Ureter (tissue), 1 donor: ENCODE data around the gene TMEM167B. TPM values are rescaled to one million over a fixed set of nuclear protein-coding genes. Genes with fewer than 3 reads are reported as not detected.

ENCODE experiments used
- DNase-seq: peaks from one replicate; pipeline ENCODE4 v3.0.0-alpha.2; 2020; ENCODE audit warnings: low spot score
- total RNA-seq: library from RNA; stranded (reverse); gene quantifications from one replicate; pipeline ENCODE4 v1.2.4, GENCODE V29; 2023
- donor health status: DM: yes; HTN: yes; CAD: no.

TMEM167B gene
- 55.1 TPM for total RNA-seq

DNA sequence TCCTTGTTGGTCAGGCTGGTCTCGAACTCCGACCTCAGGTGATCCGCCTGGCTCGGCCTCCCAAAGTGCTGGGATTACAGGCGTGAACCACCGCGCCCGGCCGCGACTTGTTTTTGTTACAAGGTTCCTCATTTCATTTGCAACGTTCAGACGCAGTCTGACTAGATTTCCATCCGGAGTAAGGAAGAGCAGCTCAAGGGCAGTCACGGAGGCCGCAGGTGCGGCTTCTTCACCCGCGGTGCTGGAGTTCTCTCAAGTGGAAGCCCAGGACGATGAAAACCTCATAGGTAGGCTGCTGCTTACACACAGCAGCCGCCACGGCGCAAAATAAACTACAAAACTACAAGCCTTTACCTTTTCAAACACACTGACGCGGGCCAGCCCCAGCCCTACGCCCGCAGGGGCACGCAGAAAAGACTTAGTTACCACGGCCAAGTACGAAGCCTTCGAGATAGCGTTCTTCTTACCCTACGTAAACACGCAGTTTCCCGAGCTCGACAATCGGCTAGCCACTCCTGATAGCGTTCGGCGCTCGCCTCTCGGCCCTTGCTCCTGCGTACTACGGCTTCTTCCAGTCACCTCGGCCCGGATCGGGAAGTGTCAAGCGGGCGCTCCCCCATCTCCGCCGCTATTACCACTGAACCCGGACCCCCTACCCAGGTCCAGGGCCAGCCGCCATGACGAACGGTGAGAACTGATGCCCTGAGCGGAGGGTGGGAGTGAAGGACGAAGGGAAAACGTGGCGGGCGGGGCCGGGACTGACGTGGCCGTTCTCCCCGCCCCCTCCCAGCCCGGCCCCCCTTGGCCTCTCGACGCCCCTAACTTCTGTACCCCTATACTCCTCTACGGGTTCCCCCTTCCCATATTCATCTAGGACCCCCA, at the start of gene TMEM167B:
Gene TMEM167B, plus strand, starts transcription at position 569 of the 882 bp plus-strand sequence. Its CDS starts 109 bp downstream, at position 678.
- DNase-seq, result peak; percentile 92

DNA sequence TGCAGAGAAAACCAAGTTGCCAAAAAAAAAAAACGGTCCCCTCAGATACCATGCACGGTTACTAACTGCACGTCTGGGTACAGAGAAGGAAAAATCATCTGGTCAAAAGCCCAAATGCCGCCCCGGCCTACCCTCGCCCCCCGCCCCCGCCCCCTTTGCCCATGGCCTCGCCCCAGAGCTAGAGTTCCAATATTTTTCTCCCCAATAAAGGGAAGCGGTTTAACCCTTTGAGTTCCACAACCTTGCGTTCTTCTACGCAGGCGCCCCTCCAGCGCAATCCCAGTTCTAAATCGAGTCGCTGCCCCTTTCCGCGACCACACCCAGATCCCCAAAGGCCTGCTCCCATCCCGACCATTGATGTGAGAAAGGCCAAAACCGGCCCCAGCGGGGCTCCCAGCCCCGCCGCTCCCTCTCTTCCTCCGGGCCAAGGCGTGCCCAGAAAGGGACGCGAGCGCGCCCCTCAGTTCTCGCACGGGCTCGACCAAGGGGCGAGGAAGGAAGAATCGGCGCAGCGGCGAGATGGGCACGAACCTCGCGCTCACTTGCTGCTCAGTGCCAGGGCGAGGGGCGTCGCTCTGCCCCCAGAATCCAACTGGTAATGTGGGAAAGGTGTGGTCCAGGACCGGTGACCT, 49.5 kb upstream of the TMEM167B start:
- no peak for DNase-seq

DNA sequence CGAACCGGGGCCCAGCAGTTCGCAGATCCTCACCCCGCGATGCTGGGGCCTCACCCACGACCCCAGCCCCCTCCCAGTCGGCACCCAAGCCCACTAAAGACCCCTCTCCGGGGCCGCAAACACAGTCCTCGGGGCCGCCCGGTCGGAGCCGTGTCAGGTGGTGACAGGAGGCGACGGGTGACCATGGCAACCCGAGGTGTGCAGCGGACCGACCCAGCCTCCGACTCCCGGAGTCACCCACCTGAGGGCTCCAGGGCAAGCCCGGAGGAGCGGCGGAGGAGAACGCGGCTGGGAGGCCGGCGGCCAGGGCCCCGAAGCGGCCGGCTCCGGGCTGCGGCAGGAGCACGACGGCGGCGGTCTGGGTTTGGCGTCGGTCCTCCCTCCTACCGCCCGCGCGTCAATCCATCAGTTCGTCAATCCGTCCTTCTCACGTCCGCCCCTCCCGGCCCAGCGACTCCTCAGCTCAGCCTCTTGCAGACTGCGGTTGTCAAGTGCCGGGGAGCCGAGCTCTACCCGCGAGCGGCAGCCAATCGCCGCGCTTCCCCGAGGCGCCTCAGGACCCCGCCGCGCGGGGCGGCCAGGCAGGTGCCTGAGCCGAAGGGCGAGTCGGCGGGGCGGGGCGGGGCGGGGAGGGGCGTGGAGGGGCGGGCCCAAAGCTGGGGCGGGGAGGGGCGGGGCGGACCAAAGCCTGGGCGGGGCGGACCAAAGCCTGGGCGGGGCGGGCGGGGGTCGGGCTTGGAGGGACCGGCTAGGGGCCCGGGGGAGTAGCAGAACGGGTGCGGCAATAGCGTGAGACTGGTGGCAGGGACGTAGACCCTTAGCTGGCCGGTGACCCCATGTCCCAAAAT, 48.7 kb upstream of the TMEM167B start, which contains the start of gene WDR47:
Gene WDR47, minus strand, starts transcription at position 482 of the 848 bp plus-strand sequence. CDS start 18,590 bp downstream, outside the sequence.
- DNase-seq, result peak; percentile 94

DNA sequence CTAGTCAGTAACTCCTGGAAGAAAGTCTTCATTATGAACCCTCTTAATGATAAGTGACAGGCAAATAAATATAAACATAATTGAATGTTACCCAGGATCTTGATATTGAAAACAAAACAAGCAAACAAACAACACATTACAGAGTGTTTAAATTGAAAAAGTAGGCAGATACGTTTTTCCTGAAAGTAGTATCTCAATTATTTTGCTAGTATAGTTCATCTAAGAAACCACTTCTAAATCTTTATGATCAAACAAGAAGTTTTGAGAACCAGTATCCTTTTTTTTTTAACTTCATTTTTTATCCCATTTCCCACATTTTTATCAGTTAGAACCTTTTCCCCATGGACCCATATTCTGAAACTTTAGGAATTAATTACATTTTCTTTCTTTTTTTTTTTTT, 45.0 kb upstream of the TMEM167B start:
- DNase-seq, result no peak

DNA sequence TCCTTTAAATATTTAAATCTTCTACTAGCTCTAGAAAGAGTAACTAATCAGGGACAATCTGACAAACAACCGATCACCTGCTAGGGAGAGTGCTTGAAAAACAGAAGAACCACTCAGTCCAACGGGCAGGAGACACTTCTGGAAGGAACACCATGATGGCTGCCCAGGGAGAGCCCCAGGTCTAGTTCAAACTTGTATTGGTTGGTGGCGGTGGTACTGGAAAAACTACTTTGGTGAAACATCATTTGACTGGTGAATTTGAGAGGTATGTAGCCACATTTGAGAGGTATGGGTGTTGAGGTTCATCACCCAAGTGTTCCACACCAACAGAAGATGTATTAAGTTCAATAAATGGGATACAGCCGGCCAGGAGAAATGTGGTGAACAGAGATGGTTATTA, 43.9 kb upstream of the TMEM167B start:
- no peak for DNase-seq

DNA sequence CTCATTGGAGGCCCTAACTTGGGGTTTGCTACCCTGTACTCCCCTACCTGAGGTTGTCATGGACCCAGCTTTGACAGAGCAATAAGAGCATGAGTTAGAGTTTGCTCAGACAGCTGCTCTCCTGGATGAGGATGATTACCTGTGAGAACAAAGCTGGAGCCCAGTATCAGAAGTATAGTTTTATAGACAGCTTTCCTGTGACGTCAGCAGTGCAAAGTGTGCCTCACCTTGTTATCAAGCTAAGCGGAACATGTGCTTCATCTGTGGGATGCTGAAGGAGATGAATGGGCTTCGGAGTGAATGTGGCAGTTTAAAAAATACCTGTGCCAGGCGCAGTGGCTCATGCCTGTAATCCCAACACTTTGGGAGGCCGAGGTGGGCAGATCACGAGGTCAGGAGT, 43.2 kb upstream of the TMEM167B start:
- DNase-seq, result no peak

DNA sequence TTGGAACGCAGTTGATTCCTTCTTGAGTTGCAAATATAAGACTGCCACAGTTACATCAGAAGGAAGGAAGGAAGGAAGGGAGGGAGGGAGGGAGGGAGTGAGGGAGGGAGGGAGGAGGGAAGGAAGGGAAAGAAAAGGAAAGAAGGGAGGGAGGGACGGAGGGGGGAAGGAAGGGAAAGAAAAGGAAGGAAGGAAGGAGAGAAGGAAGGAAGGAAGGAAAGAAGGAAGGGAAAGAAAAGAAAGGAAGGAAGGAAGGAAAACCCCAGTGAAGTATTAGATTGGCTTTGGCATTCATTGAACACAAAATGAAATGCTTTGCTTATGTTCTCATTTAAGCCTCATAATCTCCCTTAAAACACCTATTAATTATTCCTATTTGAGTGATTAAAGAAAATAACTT, 42.2 kb upstream of the TMEM167B start:
- DNase-seq, result no peak

DNA sequence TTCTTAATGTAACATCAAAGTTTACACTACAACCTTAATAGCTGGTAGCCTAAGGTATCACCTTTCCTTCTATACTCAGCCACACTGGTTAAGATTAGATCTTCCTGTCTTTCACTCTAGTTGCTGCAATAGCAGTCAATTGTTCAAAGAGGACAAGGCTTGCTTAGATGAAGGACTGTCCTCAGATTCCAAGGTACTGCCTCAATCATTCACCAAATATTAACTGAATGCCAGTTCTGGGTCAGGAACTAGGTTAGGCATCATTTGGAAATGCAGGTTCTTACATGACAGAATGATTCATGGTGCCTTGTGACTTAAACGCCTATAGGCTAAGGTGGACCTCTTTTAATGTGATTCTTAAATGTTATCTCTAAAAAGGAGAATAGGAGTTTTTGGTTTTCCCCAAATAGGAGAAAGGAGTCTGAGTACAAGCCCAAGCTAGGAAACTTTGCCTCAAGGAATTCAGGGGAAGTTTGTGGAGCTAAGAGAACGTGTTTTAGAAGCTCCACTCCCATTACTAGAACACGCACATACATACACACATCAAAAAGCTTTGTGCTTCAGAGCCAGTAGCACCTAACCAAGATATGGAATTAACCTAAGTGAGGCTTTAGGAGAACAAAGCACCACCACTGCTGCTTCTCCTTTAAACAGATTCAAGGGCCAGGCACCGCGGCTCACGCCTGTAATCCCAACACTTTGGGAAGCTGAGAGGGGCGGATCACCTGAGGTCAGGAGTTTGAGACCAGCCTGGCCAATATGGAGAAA, 40.2 kb upstream of the TMEM167B start:
- no peak for DNase-seq

DNA sequence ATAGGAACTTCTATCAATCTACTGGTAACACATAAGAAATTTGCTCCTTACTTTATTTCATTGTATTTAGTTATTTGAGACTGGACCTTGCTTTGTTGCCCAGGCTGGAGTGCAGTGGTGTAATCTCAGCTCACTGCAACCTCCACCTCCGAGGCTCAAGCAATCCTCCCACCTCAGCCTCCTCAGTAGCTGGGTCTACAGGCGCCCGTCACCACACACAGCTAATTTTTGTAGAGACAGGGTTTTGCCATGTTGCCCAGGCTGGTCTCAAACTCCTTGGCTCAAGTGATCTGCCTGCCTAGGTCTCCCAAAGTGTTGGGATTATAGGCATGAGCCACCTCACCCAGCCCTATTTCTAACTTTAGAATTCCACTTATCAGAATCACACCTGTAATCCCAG, 38.4 kb upstream of the TMEM167B start:
- DNase-seq, result peak; percentile 5

DNA sequence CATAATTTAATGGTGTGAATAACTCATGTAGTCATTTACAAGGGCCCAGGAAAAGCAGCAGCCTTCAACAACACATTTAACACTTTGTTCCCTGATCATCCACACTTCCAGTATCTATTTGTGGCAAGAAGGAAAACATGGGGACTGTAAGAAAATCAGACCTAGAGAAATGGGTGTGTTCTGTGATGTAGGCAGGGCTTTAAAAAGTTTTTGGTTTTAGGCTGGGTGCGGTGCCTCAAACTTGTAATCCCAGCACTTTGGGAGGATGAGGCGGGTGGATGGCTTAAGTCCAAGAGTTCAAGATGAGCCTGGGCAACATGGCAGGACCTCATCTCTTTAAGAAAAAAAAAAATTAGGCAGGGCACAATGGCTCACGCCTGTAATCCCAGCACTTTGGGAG, 34.5 kb upstream of the TMEM167B start:
- DNase-seq, result no peak

DNA sequence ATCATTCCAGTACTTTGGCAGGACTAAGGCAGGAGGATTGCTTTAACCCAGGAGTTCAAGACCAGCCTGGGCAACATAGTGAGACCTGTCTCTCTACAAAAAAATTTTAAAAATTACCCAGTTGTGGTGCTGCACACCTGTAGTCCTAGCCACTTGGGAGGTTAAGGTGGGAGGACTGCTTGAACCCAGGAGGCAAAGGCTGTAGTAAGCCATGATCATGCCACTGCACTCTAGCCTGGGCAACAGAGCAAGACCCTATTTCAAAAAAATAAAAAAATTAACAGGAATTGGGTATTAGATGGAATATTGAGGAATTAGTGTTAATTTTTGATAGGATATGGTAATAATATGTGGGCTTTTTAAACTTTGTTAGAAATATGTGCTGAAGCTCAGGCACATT, 31.5 kb upstream of the TMEM167B start:
- DNase-seq, result no peak

DNA sequence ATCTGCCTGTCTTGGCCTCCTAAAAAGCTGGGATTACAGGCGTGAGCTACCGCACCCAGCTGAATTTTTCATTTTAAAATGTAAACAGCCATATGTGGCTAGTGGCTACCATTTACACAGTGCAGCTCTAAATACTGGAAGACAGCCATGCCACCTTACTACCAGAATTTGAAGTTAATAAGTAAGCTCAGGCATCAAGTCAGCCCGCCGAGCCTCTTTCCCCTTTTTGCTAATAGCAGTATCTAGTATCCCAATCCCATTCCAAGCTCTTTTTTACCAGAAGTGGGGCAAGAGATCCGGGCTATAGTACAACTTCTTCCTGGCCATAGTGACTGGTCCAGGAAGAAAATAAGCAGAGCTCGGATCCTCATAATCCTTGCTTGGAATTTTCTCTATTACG, 29.9 kb upstream of the TMEM167B start:
- DNase-seq, result no peak

DNA sequence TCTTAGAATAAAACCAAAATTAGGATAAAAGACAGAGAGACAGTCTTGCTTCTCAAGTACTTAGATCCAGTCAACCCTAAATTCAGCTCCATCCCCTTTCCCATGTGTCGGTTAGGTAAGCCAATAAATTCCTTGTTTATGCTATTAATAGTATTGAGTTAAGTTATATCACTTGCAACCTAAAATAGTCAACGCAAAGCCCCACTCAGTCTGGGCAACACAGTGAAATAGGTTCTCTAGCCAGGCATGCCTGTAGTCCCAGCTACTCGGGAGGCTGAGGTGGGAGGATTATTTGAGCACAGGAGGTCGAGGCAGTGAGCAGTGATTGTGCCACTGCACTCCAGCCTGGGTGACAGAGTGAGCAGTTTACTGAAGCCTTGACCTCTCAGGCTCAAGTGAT, 29.4 kb upstream of the TMEM167B start:
- DNase-seq, result no peak

DNA sequence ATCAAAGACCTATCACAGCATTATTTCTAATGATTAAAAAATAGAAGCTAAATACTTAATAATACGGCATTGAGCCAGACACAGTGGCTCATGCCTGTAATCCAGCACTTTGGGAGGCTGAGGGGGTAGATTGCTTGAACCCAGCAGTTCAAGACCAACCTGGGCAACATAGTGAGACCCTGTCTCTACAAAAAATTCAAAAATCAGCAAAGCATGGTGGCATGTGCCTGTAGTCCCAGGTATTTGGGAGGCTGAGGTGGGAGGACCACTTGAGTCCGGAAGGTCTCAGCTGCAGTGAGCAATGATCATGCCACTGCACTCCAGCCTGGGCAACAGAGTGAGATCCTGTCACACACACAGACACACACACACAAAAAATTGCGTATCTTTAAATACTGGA, 25.4 kb upstream of the TMEM167B start:
- DNase-seq, result no peak

DNA sequence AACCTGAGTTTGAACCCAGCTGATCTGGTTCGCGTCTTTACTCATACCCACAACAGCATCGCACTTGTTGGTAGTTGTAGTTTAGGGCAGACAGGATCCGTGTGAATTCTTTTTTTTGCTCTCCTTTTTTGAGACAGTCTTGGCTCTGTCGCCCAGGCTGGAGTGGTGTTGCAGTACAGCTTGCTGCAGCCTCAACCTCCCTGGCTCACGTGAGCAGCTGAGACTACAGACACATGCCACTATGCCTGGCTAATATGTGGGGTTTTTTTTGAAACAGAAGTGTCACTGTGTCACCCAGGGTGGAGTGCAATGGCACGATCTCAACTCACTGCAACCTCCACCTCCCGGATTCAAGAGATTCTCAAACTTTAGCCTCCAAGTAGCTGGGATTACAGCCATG, 22.7 kb upstream of the TMEM167B start:
- DNase-seq, result no peak

DNA sequence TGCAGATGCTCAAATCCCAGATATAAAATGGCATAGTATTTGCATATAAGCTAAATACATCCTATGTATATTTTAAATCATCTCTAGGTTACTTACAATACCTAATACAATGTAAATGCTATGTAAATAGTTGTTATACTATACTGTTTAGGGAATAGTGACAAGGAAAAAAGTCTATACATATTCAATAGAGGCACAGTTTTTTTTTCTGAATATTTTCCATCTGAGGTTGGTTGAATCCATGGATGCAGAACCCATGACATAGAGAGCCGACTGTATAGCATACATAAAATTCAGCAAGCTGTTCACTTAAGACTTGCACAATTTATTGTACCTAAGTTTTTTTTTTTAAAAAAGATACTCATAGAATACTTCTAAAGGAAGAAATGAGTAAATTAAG, 21.3 kb upstream of the TMEM167B start:
- no peak for DNase-seq

DNA sequence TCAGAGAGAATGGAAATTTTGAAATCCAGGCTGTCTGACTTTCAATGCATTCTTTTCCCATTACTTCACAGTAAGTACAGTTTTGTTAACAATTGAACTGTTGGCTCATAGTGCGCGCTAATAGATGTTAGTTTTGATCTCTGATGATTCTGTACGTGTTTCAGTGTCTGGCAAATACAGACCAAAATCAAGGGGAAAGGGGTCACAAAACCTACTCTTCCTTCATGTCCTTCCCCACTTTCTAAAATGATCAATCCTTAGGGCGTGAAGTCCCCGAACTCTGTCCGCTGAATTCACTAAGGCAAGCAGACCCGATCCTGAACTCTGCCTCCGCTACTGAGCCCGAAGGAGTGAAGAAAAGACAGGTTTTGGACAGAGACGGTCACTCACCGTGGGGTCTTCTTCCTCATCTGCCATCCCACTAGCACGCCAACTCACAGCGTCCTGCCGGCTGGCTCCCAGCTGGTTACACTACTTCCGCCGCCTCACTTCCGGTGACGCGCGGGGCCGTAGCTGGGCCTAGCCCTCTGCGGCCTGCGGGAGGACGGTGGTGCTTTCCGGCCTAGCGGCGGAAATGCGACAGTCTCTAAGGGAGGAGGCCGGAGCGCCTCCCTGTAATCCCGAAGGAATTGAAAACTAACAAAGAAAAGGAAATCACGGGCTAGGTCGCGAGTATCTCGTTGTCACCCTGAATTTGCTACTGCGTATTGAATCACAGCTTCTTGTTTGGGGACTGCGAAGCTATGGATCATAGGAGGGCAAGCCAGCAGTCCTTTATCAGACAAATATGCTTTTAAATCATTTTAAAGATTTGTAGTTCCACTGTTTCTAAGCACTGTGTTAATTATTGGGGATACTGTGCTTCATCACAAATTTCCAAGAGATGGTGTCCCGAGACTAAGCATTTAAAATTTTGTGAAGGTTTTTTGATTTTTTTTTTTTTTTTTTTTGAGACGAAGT, 14.8 kb upstream of the TMEM167B start, which contains the start of gene TAF13:
Gene TAF13, minus strand, starts transcription at position 473 of the 960 bp plus-strand sequence. Its CDS starts 56 bp downstream, at position 417.
- peak; percentile 94 for DNase-seq

DNA sequence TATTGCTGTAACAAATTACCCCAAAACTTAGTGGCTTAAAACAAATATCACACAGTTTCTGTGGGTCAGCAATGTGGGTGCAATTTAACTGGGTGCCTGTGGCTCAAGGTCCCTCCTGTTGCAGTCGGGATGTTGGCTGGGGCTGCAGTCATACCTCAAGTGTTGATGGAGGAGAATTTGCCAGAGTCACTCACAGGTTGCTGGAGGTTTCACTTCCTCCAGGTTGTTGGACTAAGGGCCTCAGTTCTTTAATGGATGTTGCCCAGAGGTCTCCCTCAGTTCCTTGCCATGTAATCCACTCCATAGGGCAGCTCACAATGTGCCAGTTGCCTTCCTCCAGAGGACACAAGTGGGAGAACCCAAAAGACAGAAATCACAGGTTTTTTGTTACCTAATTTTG, 12.2 kb upstream of the TMEM167B start:
- no peak for DNase-seq

DNA sequence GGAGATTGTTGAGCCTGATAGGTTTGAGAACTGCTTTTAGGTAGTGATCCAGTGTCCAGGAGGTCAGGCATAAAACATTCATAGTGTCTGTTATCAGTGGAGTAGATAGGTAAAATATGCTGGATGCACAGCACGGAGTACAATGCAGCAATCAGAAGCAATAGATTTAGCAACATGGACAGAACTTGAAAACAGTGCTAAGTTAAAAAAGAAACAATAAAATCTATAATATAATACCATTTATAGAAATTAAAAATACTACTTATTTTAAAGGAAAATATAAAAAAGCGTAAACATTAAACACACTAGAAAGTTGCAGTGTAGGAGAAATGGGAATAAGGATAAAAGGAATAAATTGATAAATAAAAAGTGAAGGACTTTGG, 11.3 kb upstream of the TMEM167B start:
- no peak for DNase-seq

DNA sequence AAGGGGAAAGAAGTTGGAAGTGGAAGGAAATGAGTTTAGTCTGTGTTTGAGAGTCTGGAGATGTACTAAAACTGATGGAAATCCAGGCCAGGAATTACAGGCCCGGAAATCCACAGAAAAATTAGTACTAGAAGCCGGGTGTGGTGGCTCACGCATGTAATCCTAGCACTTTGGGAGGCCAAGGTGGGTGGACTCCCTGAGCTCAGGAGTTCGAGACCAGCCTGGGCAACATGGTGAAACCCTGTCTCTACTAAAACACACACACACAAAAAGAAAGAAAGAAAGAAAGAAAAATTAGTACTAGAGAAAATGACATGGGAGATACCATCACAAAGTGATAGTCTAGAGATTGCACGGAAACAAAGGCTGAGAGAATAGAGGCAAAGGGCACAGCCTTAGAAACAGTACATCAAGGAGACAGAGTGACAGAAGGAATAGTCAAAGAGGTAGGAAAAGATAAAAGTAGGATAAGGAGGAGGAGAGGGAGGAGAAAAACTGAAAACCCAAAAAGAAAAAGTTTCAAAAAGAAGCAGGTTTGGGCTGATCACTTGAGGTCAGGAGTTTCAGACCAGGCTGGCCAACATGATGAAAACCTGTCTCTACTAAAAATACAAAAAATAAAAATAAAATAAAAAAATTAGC, 10.0 kb upstream of the TMEM167B start:
- no peak for DNase-seq
